Hepatocyte (in vitro differentiated cells): ENCODE results near the gene TSPAN33.

ENCODE experiments used
- CTCF ChIP-seq: fragments of 200-600 bp; sonication (generic); IDR thresholded peaks from 2 replicates; pipeline ENCODE4 v1.5.1; 2016; ENCODE audit warnings: antibody characterized with exemption, mild to moderate bottlenecking; ENCODE audit not compliant: poor library complexity
- EZH2 ChIP-seq: fragments of 200-600 bp; sonication (generic); IDR thresholded peaks from 2 replicates; pipeline ENCODE4 v1.6.1; 2016; ENCODE audit warnings: antibody characterized with exemption, mild to moderate bottlenecking, borderline replicate concordance
- EZH2phosphoT487 ChIP-seq: fragments of 200-600 bp; sonication (generic); IDR thresholded peaks from one replicate; pipeline ENCODE4 v1.6.1; 2018; ENCODE audit warnings: antibody characterized with exemption, mild to moderate bottlenecking, low read depth, moderate library complexity; ENCODE audit not compliant: unreplicated experiment, severe bottlenecking

GRCh38 chr7:129126314-129126713, 18.2 kb upstream of the TSPAN33 start:
- TF ChIP-seq EZH2phosphoT487 (no peak), CTCF (no peak), EZH2 (no peak)
